Aorta (tissue), 5 donors: Measurements from ENCODE around the gene JMJD7. TPM values are rescaled to one million over a fixed set of nuclear protein-coding genes. Genes with fewer than 3 reads are reported as not detected.

Experiments used
- ATAC-seq: fragments of 200-7000 bp; cut with Tn5 transposase; one replicate; pipeline ENCODE4 v1.9.1; 2022; ENCODE audit warnings: moderate library complexity; ENCODE audit not compliant: low FRiP score
- DNase-seq, 2 donors: peaks; one replicate each; pipeline ENCODE4 v3.0.0-alpha.2; 2020
- H3K27ac ChIP-seq, 2 donors: one replicate each; pipeline ENCODE4 v1.5.1; 2013; ENCODE audit warnings: low read length in 2 of 2, mild to moderate bottlenecking in 2 of 2, moderate library complexity in 2 of 2, control low read depth in 1 of 2, inconsistent platforms in 1 of 2, low read depth in 1 of 2
- H3K27me3 ChIP-seq, 2 donors: one replicate each; pipeline ENCODE4 v1.6.1; 2013; ENCODE audit warnings: control low read depth in 1 of 2, low read length in 1 of 2, mild to moderate bottlenecking in 1 of 2, moderate library complexity in 1 of 2; ENCODE audit not compliant: insufficient read depth in 2 of 2, control insufficient read depth in 1 of 2
- H3K36me3 ChIP-seq, 2 donors: one replicate each; pipeline ENCODE4 v1.6.1; 2013; ENCODE audit warnings: control low read depth in 1 of 2, low read length in 1 of 2, mild to moderate bottlenecking in 1 of 2; ENCODE audit not compliant: insufficient read depth in 2 of 2, control insufficient read depth in 1 of 2
- H3K4me1 ChIP-seq, 2 donors: one replicate each; pipeline ENCODE4 v1.6.1; 2013; ENCODE audit warnings: low read length in 2 of 2, control low read depth in 1 of 2, mild to moderate bottlenecking in 1 of 2, moderate library complexity in 1 of 2; ENCODE audit not compliant: insufficient read depth in 2 of 2, control insufficient read depth in 1 of 2
- H3K4me3 ChIP-seq, 2 donors: one replicate each; pipeline ENCODE4 v1.5.1; 2013; ENCODE audit warnings: low read length in 2 of 2, control low read depth in 1 of 2, mild to moderate bottlenecking in 1 of 2
- H3K9me3 ChIP-seq: one replicate; pipeline ENCODE4 v1.6.1; 2013; ENCODE audit warnings: mild to moderate bottlenecking, low read length; ENCODE audit not compliant: control insufficient read depth
- WGBS, 2 donors: extraction: QIAGEN DNeasy Blood & Tissue Kit; methylation state at CpG; one replicate each; pipeline ENCODE4 v1.1.7; 2013; 5-methylcytosine and 5-hydroxymethylcytosine counted together
- intact Hi-C, 2 donors: fragments of 100-400 bp; cut with DNase I; formaldehyde crosslinking; loops; one replicate each; pipeline versions ENCODE4 v1.14.2 to v1.15.0; 2022
- polyA plus RNA-seq, 2 donors: library from polyadenylated mRNA; stranded (reverse); fragments of 200-250 nt; gene quantifications; one replicate each; pipeline ENCODE4 v1.2.3, GENCODE V29; 2013
- total RNA-seq, 2 donors: library from RNA; stranded (reverse); fragmentation: NEBNext Ultra II Directional; extraction: Animal tissue kit (Norgen Biotek cat#: 25700); gene quantifications; one replicate each; pipeline ENCODE4 v1.2.1, GENCODE V29; 2021
- donor health status: healthy with polysubstance abuse.
- donor health status: Bipolar disorder and iron deficiency.
- donor health status: DM: no; HTN: no; CAD: no.
- donor health status: DM: no; HTN: no; CAD: no.
- donor health status: DM: yes; HTN: yes; CAD: no.

Gene JMJD7
- total and polyA plus RNA-seq, 4 donors, result 7.0 to 12.6 (median 10.0) TPM

GRCh38 chr15:41797201-41797944, 30.5 kb upstream of the JMJD7 start:
- ATAC-seq, result no peak
- intact Hi-C loops, result no loop called here
- WGBS, 2 donors, result 76 to 78% methylated on average over 8 of the region's 8 CpGs
- H3K4me3 ChIP-seq, result no peak overlapping the region
- H3K27ac ChIP-seq, result no peak overlapping the region
- H3K4me1 ChIP-seq, result peaks cover 1 to 3% of the 10 kb centered on the region in 2 donors
- H3K36me3 ChIP-seq, result no peaks in the 10 kb centered on the region
- no peaks in the 10 kb centered on the region for H3K9me3 ChIP-seq
- H3K27me3 ChIP-seq, result no peaks in the 10 kb centered on the region
- DNase-seq, result no peak

- H3K27me3 ChIP-seq, result no peaks in the 10 kb centered on the region
- no peaks in the 10 kb centered on the region for H3K9me3 ChIP-seq
- DNase-seq, result no peak
- WGBS, 2 donors, result 85 to 86% methylated on average over 9 of the region's 9 CpGs
- ATAC-seq, result no peak
- H3K4me3 ChIP-seq, result no peak overlapping the region
- intact Hi-C loops, result no loop called here
- no peaks in the 10 kb centered on the region for H3K36me3 ChIP-seq
- no peak overlapping the region for H3K27ac ChIP-seq
- H3K4me1 ChIP-seq, result peaks cover 1 to 3% of the 10 kb centered on the region in 2 donors
These were observed 29.0 kb upstream of the JMJD7 start for GRCh38 chr15:41798607-41799487.

DNA sequence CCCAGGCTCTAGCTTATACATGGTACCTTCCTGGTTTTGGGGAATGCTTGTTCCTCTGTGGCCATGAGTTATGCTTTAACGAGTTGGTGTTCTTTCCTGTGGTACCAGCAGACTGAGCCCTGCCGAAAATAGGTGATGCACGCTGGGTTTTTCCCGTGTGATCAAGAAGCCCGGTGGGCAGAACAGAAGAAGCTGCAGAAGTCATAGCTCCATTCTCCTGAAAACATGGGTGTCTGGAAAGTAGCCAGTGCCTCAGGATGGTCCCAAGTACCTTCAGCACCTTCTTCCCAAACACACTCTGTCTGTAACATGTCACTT, 28.4 kb upstream of the JMJD7 start:
- Histone ChIP-seq H3K27ac (no peak overlapping the region), H3K36me3 (no peaks in the 10 kb centered on the region), H3K27me3 (no peaks in the 10 kb centered on the region), H3K4me1 (peaks cover 1 to 3% of the 10 kb centered on the region in 2 donors), H3K4me3 (no peak overlapping the region), H3K9me3 (no peaks in the 10 kb centered on the region)
- WGBS, 2 donors, result 87 to 91% methylated on average over 5 of the region's 5 CpGs
- intact Hi-C loops, result no loop called here
- ATAC-seq, result no peak
- no peak for DNase-seq

- DNase-seq (no peak), ATAC-seq (no peak)
- intact Hi-C loops, result no loop called here
- H3K27ac ChIP-seq, result no peak overlapping the region
- H3K4me1 ChIP-seq, result peaks cover 0 to 3% of the 10 kb centered on the region in 2 donors
- H3K36me3 ChIP-seq, result no peaks in the 10 kb centered on the region
- H3K27me3 ChIP-seq, result no peaks in the 10 kb centered on the region
- 92 to 95% methylated on average over 3 of the region's 3 CpGs for WGBS, 2 donors
- H3K4me3 ChIP-seq, result no peak overlapping the region
- no peaks in the 10 kb centered on the region for H3K9me3 ChIP-seq
These were observed 26.7 kb upstream of the JMJD7 start for GRCh38 chr15:41801185-41801584.

DNA sequence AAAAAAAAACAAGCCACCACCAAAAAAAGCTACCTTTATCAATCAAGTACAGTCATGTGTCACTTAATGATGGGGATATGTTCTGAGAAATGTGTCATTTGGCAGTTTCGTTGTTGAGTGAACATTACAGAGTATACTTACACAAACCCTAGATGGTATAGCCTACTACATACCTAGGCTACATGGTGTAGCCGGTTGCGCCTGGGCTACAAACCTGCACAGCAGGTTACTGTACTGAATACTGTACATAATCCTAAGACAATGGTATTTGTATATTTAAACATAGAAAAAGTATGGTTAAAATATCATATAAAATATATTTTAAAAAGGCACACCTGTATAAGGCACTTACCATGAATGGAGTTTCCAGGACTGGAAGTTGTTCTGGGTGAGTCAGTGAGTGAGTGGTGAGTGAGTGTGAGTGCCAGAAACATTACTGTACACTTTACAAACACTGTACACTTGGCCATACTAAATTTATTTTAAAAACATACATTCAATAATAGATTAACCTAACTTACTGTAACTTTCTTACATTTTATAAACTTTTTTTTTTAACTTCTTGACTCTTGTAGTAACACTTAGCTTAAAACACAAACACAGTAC, 25.9 kb upstream of the JMJD7 start:
- H3K27me3 ChIP-seq, result no peaks in the 10 kb centered on the region
- peaks cover 0 to 3% of the 10 kb centered on the region in 2 donors for H3K4me1 ChIP-seq
- intact Hi-C loops, result no loop called here
- H3K4me3 ChIP-seq, result no peak overlapping the region
- WGBS, 2 donors, result 90 to 94% methylated on average over 3 of the region's 3 CpGs
- ATAC-seq, result no peak
- H3K27ac ChIP-seq, result no peak overlapping the region
- no peak for DNase-seq
- no peaks in the 10 kb centered on the region for H3K9me3 ChIP-seq
- no peaks in the 10 kb centered on the region for H3K36me3 ChIP-seq

DNA sequence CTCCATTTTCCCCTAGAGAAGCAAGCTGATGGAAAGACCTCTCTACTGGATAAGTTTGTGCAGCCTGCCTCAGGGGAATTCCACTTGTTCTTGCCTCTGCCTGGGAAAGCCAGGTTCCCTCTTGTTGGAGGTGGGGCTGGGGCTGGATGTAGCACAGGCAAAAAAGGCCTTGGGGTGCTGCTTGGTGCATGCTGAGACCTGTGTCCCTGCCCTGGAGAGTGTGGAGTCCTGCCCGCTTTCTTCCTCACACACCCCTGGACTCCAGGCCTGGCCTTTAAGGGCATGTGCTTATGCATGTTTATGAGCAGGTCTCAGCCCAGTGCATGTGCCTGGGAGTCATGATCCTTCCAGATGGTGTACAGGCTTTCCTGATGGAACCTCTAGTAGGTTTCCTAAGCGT, 23.5 kb upstream of the JMJD7 start:
- WGBS, 2 donors, result 61 to 70% methylated on average over 2 of the region's 2 CpGs
- intact Hi-C loops, result no loop called here
- no peaks in the 10 kb centered on the region for H3K4me1 ChIP-seq
- H3K4me3 ChIP-seq, result no peak overlapping the region
- peak; percentile 16 for ATAC-seq
- H3K27ac ChIP-seq, result peak overlapping the region in 1 of 2 donors; percentile 28
- H3K27me3 ChIP-seq, result no peaks in the 10 kb centered on the region
- no peak for DNase-seq
- no peaks in the 10 kb centered on the region for H3K36me3 ChIP-seq
- H3K9me3 ChIP-seq, result no peaks in the 10 kb centered on the region

- Histone ChIP-seq H3K9me3 (no peaks in the 10 kb centered on the region), H3K27ac (peak overlapping the region; percentile 2 to 21), H3K27me3 (no peaks in the 10 kb centered on the region), H3K4me1 (no peaks in the 10 kb centered on the region), H3K4me3 (no peak overlapping the region), H3K36me3 (no peaks in the 10 kb centered on the region)
- intact Hi-C loops, result no loop called here
- DNase-seq (no peak), ATAC-seq (peak; percentile 43)
- WGBS, 2 donors, result 38 to 50% methylated on average over 8 of the region's 8 CpGs
These were observed 22.8 kb upstream of the JMJD7 start for GRCh38 chr15:41804916-41805666.

GRCh38 chr15:41805711-41806110, 22.2 kb upstream of the JMJD7 start:
- Histone ChIP-seq H3K4me3 (no peak overlapping the region), H3K27ac (peak overlapping the region in 1 of 2 donors; percentile 2), H3K9me3 (no peaks in the 10 kb centered on the region), H3K27me3 (no peaks in the 10 kb centered on the region), H3K4me1 (no peaks in the 10 kb centered on the region), H3K36me3 (no peaks in the 10 kb centered on the region)
- no peak for DNase-seq
- no peak for ATAC-seq
- 79 to 84% methylated on average over 3 of the region's 3 CpGs for WGBS, 2 donors
- intact Hi-C loops, result no loop called here
